Esophagus muscularis mucosa (tissue), 2 donors: ENCODE measurements around the gene RANBP6.

ENCODE experiments used
- POLR2A ChIP-seq: fragments of 450-650 bp; IDR thresholded peaks from one replicate; pipeline ENCODE4 v1.6.1; 2017; ENCODE audit warnings: antibody characterized with exemption, moderate library complexity, mild to moderate bottlenecking, low read depth
- POLR2AphosphoS5 ChIP-seq, 2 donors: sonication (generic); formaldehyde crosslinking; IDR thresholded peaks; one replicate each; pipeline ENCODE4 v1.6.1; 2017; ENCODE audit warnings: antibody characterized with exemption in 2 of 2

DNA sequence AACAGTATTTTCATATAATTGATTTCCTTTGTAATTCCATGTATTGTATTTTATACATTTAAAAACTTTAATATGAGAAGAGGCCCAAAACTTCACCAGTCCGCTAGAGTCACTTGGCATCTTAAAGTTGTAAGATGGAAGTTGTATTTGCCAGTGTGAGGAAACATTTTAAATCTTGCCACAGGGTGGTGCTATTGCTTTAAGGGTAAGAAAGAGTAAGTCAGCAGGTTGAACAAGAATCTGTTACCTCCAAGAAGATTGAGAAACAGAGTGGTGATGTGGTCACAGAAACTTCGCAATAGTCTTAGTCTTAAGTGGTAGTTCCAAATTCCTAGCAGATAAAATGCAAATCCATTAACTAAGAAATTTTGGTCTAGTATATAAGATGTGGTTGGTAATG, 39.8 kb upstream of the RANBP6 start:
- TF ChIP-seq POLR2A (no peak), POLR2AphosphoS5 (IDR thresholded peaks at IDR 0.05) (no peak)
